SK-N-SH (cell line): Measurements from ENCODE around the gene SSC4D. TPM values are rescaled to one million over a fixed set of nuclear protein-coding genes. Genes with fewer than 3 reads are reported as not detected.

ENCODE experiments used
- CTCF ChIA-PET: fragments of 300-600, 350-600 bp; formaldehyde crosslinking; extraction: SDS; loops from one replicate; lab custom pipeline; 2021; lab: Yijun Ruan, JAX
- POLR2A ChIA-PET: fragments of 350-600 bp; sonication (Branson Sonifier 250); formaldehyde crosslinking; extraction: SDS; loops from one replicate; lab custom pipeline; 2020; ENCODE audit warnings: antibody characterized with exemption, inconsistent platforms; lab: Yijun Ruan, JAX
- DNase-seq: peaks from one replicate; pipeline ENCODE4 v3.0.0; 2012
- H2AFZ ChIP-seq: fragments of 200-600 bp; sonication (generic); 2 replicates; pipeline ENCODE4 v1.8.1; 2016; ENCODE audit warnings: antibody characterized with exemption, mild to moderate bottlenecking, low read depth
- H3F3A ChIP-seq: fragments of 200-600 bp; sonication (generic); replicated peaks from 2 replicates; pipeline ENCODE3; 2016; ENCODE audit warnings: antibody characterized with exemption, mild to moderate bottlenecking; ENCODE audit not compliant: insufficient read depth
- H3K27ac ChIP-seq, 2 experiments: fragments of 200-500 bp in 1 of 2; fragments of 200-600 bp in 1 of 2; sonication (Bioruptor generic) in 1 of 2; sonication (generic), shearing (Covaris generic) in 1 of 2; 2 replicates each; pipeline versions ENCODE4 v1.5.1 to v1.6.1; 2014 to 2016; ENCODE audit warnings: low read depth in 2 of 2, inconsistent platforms in 1 of 2, low read length in 1 of 2, mild to moderate bottlenecking in 1 of 2, mixed read lengths in 1 of 2
- H3K27me3 ChIP-seq: fragments of 200-600 bp; sonication (generic), shearing (Covaris generic); 2 replicates; pipeline ENCODE4 v1.6.1; 2016; ENCODE audit warnings: mixed run types; ENCODE audit not compliant: insufficient read depth
- H3K36me3 ChIP-seq, 2 experiments: fragments of 200-500 bp in 1 of 2; fragments of 200-600 bp in 1 of 2; sonication (Bioruptor generic) in 1 of 2; sonication (generic) in 1 of 2; replicated peaks in 1 of 2; 2 replicates each; pipeline versions ENCODE3 to v1.5.1; 2014 to 2016; ENCODE audit warnings: low read length in 1 of 2, mild to moderate bottlenecking in 1 of 2; ENCODE audit not compliant: insufficient read depth in 2 of 2, control insufficient read depth in 1 of 2
- H3K4me1 ChIP-seq, 2 experiments: fragments of 200-500 bp in 1 of 2; fragments of 200-600 bp in 1 of 2; sonication (Bioruptor generic) in 1 of 2; sonication (generic), shearing (Covaris generic) in 1 of 2; 2 replicates each; pipeline versions ENCODE4 v1.5.1 to v1.6.1; 2014 to 2016; ENCODE audit warnings: low read depth in 1 of 2, low read length in 1 of 2, mixed run types in 1 of 2; ENCODE audit not compliant: insufficient read depth in 2 of 2, control insufficient read depth in 1 of 2
- H3K4me2 ChIP-seq: fragments of 200-600 bp; sonication (generic), shearing (Covaris generic); 2 replicates; pipeline ENCODE4 v1.6.1; 2017; ENCODE audit warnings: mixed run types
- H3K4me3 ChIP-seq, 2 experiments: fragments of 200-500 bp in 1 of 2; fragments of 200-600 bp in 1 of 2; sonication (Bioruptor generic) in 1 of 2; sonication (generic), shearing (Covaris generic) in 1 of 2; 2 replicates each; pipeline versions ENCODE4 v1.5.1 to v1.8.1; 2014 to 2016; ENCODE audit warnings: low read depth in 2 of 2, inconsistent platforms in 1 of 2, low read length in 1 of 2, mild to moderate bottlenecking in 1 of 2, mixed read lengths in 1 of 2, moderate library complexity in 1 of 2
- H3K79me2 ChIP-seq: fragments of 200-600 bp; sonication (generic); 2 replicates; pipeline ENCODE4 v1.8.1; 2017; ENCODE audit warnings: mild to moderate bottlenecking; ENCODE audit not compliant: insufficient read depth
- H3K9ac ChIP-seq: fragments of 200-600 bp; sonication (generic); 2 replicates; pipeline ENCODE4 v1.6.1; 2017; ENCODE audit warnings: mixed run types
- H3K9me2 ChIP-seq: fragments of 200-600 bp; sonication (generic); 2 replicates; pipeline ENCODE4 v1.6.1; 2017; ENCODE audit warnings: mixed run types
- H3K9me3 ChIP-seq: fragments of 200-600 bp; sonication (generic); 2 replicates; pipeline ENCODE4 v1.6.1; 2017; ENCODE audit warnings: mixed run types, mild to moderate bottlenecking, moderate library complexity
- H4K20me1 ChIP-seq: fragments of 200-600 bp; sonication (generic); 2 replicates; pipeline ENCODE4 v1.6.1; 2017; ENCODE audit warnings: mild to moderate bottlenecking, mixed run types; ENCODE audit not compliant: insufficient read depth
- CHD2 ChIP-seq: fragments of 150-350 bp; IDR thresholded peaks from 2 replicates; pipeline ENCODE4 v1.6.1; 2018; ENCODE audit warnings: low read length; ENCODE audit not compliant: partially characterized antibody
- ELF1 ChIP-seq: IDR thresholded peaks from 2 replicates; pipeline ENCODE4 v1.4.0; 2012
- EZH2phosphoT487 ChIP-seq: fragments of 200-600 bp; sonication (generic); IDR thresholded peaks from 2 replicates; pipeline ENCODE4 v1.6.1; 2017; ENCODE audit warnings: low read depth, mixed run types, mild to moderate bottlenecking, antibody characterized with exemption, moderate library complexity, borderline replicate concordance
- FOXM1 ChIP-seq: IDR thresholded peaks from 2 replicates; pipeline ENCODE4 v1.4.0; 2012; ENCODE audit warnings: low read depth, mild to moderate bottlenecking
- GABPA ChIP-seq: IDR thresholded peaks from 2 replicates; pipeline ENCODE4 v1.4.0; 2012; ENCODE audit warnings: low read depth, mild to moderate bottlenecking
- MXI1 ChIP-seq: IDR thresholded peaks from 2 replicates; pipeline ENCODE4 v1.6.1; 2012; ENCODE audit warnings: mild to moderate bottlenecking, low read depth, low read length, improper control_type of control experiment
- NRF1 ChIP-seq: IDR thresholded peaks from 2 replicates; pipeline ENCODE4 v1.6.1; 2012; ENCODE audit warnings: low read depth, mild to moderate bottlenecking, low read length
- POLR2AphosphoS5 ChIP-seq: IDR thresholded peaks from 2 replicates; pipeline ENCODE4 v1.6.1; 2012; ENCODE audit warnings: low read depth, low read length
- RCOR1 ChIP-seq: fragments of 150-350 bp; IDR thresholded peaks from 2 replicates; pipeline ENCODE4 v1.6.1; 2017; ENCODE audit warnings: antibody characterized with exemption, low read length
- SIN3A ChIP-seq: IDR thresholded peaks from 2 replicates; pipeline ENCODE4 v1.6.1; 2012; ENCODE audit warnings: low read depth, mild to moderate bottlenecking, low read length, moderate library complexity, borderline replicate concordance
- SMC3 ChIP-seq: IDR thresholded peaks from 2 replicates; pipeline ENCODE4 v1.6.1; 2012; ENCODE audit warnings: low read depth, low read length, improper control_type of control experiment
- TAF1 ChIP-seq: IDR thresholded peaks from 2 replicates; pipeline ENCODE4 v1.6.1; 2012; ENCODE audit warnings: low read depth, mild to moderate bottlenecking, low read length, moderate library complexity, borderline replicate concordance
- WGBS: methylation state at CpG from one replicate; pipeline ENCODE4 v1.1.6; 2017; ENCODE audit warnings: low lambda C conversion rate; 5-methylcytosine and 5-hydroxymethylcytosine counted together
- polyA plus RNA-seq, 3 experiments: library from polyadenylated mRNA; depleted of rRNA; stranded (reverse); fragments of >200 nt; gene quantifications; 2 replicates each; pipeline ENCODE4 v1.2.3, GENCODE V29; 2012
- TF ChIP-seq, protein P1 (sequence below): IDR thresholded peaks from 2 replicates; pipeline ENCODE4 v1.4.0; 2012; ENCODE audit warnings: low read depth, borderline replicate concordance
- TF ChIP-seq, protein P2 (sequence below): fragments of 200-600 bp; sonication (generic); IDR thresholded peaks from 2 replicates; pipeline ENCODE4 v1.6.1; 2017; ENCODE audit warnings: antibody characterized with exemption, mild to moderate bottlenecking, moderate library complexity
- TF ChIP-seq, protein P3 (sequence below): IDR thresholded peaks from 2 replicates; pipeline ENCODE4 v1.4.0; 2012; ENCODE audit warnings: low read depth, borderline replicate concordance
- TF ChIP-seq, protein P4 (sequence below): fragments of 150-350 bp; IDR thresholded peaks from 2 replicates; pipeline ENCODE4 v1.6.1; 2017; ENCODE audit warnings: antibody characterized with exemption, low read length, low read depth, borderline replicate concordance
- TF ChIP-seq, protein P5 (sequence below): IDR thresholded peaks from 2 replicates; pipeline ENCODE4; 2012
- TF ChIP-seq, protein P6 (sequence below): fragments of 150-350 bp; IDR thresholded peaks from 2 replicates; pipeline ENCODE4 v1.6.1; 2016; ENCODE audit warnings: mild to moderate bottlenecking, low read depth, low read length

The SSC4D gene
- polyA plus RNA-seq, 1 of the 3 experiments (the other 2 are of a cell fraction) = 2.0 TPM

DNA sequence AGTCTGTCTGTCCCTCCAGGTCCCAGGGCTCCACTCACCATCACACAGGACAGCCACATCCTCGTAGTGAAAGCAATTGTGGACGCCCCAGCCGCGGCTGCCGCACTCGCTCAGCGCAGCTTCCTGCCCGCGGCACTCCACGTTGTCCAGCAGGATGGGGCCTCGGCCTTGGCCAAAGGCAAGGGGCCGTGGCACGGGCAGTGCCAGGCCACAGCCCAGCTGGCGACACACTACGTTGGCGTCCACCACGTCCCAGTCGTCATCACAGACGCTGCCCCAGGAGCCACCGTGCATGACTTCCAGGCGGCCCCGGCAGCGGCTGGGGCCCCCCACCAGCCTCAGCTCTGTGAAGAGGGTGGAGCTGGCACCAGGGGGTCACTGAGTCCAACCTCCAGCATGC lies 9.2 kb downstream of the SSC4D start:
- DNase-seq = no peak
- H3K27me3 ChIP-seq = no peaks in the 10 kb centered on the region
- H3K9me2 ChIP-seq = no peaks in the 10 kb centered on the region
- WGBS = 97% methylated on average over 23 of the region's 23 CpGs
- H3K9ac ChIP-seq = no peak overlapping the region
- H3K36me3 ChIP-seq = no peaks in the 10 kb centered on the region
- no peak overlapping the region for H2AFZ ChIP-seq
- H3F3A ChIP-seq = peaks cover under 1% of the 10 kb centered on the region
- no peak overlapping the region for H3K4me2 ChIP-seq
- H3K9me3 ChIP-seq = no peaks in the 10 kb centered on the region
- H3K79me2 ChIP-seq = no peaks in the 10 kb centered on the region
- TF ChIP-seq CHD2 = no peak
- TF ChIP-seq ELF1 = no peak
- TF ChIP-seq FOXM1 = no peak
- TF ChIP-seq POLR2AphosphoS5 = no peak
- no peak for TF ChIP-seq MXI1
- ChIA-PET POLR2A (no interaction called here), CTCF (no interaction called here)
- peaks cover 0 to 10% of the 10 kb centered on the region in 2 experiments; a peak in 1 of 4 replicates for H3K4me1 ChIP-seq
- H3K4me3 ChIP-seq = no peak overlapping the region
- H4K20me1 ChIP-seq = no peaks in the 10 kb centered on the region
- H3K27ac ChIP-seq = no peak overlapping the region

DNA sequence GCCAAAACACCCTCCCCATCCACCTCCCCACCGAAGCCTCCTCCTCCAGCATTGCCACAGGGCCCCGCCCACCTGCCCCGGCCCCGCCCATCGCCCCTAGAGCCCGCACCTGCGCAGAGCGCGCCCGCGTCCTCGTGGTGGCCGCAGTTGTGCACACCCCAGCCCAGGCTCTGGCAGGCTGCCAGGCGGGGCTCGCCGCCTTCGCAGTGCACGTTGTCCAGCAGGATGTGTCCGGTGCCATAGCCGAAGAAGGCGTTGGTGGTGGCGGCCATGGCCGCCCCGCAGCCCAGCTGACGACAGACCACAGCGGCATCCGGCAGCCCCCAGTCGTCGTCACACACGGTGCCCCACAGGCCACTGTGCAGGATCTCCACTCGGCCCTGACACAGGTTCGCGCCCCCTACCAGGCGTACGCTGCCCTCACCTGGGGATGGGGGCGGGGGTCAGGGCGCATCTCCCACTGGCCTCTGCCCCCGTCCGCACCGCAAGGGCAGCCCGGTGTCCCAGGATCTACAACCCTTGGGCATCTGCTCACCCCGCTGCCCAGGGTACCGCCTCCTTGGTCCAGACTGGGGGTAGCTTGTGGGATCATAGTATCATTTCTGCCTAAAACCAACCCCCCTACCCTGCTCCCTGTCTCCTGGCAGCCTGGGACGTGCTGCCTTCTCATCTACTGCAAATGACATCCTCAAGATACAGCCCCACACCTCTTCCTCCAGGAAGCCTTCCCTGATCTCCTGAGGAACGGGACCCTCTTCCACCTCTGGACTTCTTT lies 11.9 kb downstream of the SSC4D start:
- Histone ChIP-seq H3K4me3 (peak overlapping the region; percentile 36 to 42), H3K4me1 (peaks cover 3 to 18% of the 10 kb centered on the region in 2 experiments; a peak in 3 of 4 replicates), H3K9ac (0 out of 2 replicates have a peak overlapping the region, but pooled peaks have one; percentile 17), H2AFZ (peak overlapping the region; percentile 84), H3K9me3 (no peaks in the 10 kb centered on the region), H3F3A (peaks cover 5% of the 10 kb centered on the region), H3K36me3 (no peaks in the 10 kb centered on the region), H4K20me1 (no peaks in the 10 kb centered on the region), H3K27me3 (no peaks in the 10 kb centered on the region), H3K27ac (no peak overlapping the region; a peak in 1 of 4 replicates), H3K79me2 (no peaks in the 10 kb centered on the region), H3K4me2 (peak overlapping the region; percentile 74), H3K9me2 (no peaks in the 10 kb centered on the region)
- ChIA-PET POLR2A (no interaction called here), CTCF (interaction anchor here (0.9 to 1.7 kb wide), 4 partner anchors 10 to 220 kb away, joined by 3 to 5 read pairs (median 4); no protein-coding TSS in a partner anchor)
- peak; percentile 100 for DNase-seq
- WGBS = 24% methylated on average over 45 of the region's 45 CpGs
- TF ChIP-seq RCOR1 (no peak), SIN3A (0 out of 2 replicates have a peak, but pooled peaks have one; percentile 38), NRF1 (peak; percentile 87), FOXM1 (no peak), MXI1 (peak; percentile 92), EZH2phosphoT487 (no peak), TAF1 (no peak), SMC3 (no peak), GABPA (no peak)
- TF ChIP-seq, protein P1, sequence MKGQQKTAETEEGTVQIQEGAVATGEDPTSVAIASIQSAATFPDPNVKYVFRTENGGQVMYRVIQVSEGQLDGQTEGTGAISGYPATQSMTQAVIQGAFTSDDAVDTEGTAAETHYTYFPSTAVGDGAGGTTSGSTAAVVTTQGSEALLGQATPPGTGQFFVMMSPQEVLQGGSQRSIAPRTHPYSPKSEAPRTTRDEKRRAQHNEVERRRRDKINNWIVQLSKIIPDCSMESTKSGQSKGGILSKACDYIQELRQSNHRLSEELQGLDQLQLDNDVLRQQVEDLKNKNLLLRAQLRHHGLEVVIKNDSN = no peak
- TF ChIP-seq, protein P2, sequence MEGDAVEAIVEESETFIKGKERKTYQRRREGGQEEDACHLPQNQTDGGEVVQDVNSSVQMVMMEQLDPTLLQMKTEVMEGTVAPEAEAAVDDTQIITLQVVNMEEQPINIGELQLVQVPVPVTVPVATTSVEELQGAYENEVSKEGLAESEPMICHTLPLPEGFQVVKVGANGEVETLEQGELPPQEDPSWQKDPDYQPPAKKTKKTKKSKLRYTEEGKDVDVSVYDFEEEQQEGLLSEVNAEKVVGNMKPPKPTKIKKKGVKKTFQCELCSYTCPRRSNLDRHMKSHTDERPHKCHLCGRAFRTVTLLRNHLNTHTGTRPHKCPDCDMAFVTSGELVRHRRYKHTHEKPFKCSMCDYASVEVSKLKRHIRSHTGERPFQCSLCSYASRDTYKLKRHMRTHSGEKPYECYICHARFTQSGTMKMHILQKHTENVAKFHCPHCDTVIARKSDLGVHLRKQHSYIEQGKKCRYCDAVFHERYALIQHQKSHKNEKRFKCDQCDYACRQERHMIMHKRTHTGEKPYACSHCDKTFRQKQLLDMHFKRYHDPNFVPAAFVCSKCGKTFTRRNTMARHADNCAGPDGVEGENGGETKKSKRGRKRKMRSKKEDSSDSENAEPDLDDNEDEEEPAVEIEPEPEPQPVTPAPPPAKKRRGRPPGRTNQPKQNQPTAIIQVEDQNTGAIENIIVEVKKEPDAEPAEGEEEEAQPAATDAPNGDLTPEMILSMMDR = no peak
- TF ChIP-seq, protein P3, sequence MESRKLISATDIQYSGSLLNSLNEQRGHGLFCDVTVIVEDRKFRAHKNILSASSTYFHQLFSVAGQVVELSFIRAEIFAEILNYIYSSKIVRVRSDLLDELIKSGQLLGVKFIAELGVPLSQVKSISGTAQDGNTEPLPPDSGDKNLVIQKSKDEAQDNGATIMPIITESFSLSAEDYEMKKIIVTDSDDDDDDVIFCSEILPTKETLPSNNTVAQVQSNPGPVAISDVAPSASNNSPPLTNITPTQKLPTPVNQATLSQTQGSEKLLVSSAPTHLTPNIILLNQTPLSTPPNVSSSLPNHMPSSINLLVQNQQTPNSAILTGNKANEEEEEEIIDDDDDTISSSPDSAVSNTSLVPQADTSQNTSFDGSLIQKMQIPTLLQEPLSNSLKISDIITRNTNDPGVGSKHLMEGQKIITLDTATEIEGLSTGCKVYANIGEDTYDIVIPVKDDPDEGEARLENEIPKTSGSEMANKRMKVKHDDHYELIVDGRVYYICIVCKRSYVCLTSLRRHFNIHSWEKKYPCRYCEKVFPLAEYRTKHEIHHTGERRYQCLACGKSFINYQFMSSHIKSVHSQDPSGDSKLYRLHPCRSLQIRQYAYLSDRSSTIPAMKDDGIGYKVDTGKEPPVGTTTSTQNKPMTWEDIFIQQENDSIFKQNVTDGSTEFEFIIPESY = no peak
- TF ChIP-seq, protein P4, sequence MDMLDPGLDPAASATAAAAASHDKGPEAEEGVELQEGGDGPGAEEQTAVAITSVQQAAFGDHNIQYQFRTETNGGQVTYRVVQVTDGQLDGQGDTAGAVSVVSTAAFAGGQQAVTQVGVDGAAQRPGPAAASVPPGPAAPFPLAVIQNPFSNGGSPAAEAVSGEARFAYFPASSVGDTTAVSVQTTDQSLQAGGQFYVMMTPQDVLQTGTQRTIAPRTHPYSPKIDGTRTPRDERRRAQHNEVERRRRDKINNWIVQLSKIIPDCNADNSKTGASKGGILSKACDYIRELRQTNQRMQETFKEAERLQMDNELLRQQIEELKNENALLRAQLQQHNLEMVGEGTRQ = no peak
- TF ChIP-seq, protein P5, sequence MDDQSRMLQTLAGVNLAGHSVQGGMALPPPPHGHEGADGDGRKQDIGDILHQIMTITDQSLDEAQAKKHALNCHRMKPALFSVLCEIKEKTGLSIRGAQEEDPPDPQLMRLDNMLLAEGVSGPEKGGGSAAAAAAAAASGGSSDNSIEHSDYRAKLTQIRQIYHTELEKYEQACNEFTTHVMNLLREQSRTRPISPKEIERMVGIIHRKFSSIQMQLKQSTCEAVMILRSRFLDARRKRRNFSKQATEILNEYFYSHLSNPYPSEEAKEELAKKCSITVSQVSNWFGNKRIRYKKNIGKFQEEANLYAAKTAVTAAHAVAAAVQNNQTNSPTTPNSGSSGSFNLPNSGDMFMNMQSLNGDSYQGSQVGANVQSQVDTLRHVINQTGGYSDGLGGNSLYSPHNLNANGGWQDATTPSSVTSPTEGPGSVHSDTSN = no peak
- TF ChIP-seq, protein P6, sequence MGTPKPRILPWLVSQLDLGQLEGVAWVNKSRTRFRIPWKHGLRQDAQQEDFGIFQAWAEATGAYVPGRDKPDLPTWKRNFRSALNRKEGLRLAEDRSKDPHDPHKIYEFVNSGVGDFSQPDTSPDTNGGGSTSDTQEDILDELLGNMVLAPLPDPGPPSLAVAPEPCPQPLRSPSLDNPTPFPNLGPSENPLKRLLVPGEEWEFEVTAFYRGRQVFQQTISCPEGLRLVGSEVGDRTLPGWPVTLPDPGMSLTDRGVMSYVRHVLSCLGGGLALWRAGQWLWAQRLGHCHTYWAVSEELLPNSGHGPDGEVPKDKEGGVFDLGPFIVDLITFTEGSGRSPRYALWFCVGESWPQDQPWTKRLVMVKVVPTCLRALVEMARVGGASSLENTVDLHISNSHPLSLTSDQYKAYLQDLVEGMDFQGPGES = no peak
